A549 (cell line): Measurements from ENCODE around the gene TRAFD1. TPM values are rescaled to one million over a fixed set of nuclear protein-coding genes. Genes with fewer than 3 reads are reported as not detected.
"Not testable (repeated sequence)": the region's sequence is repeated elsewhere in the genome, so short reads cannot be mapped to it uniquely, and the experiment has no call there.

ENCODE experiments used
- ATAC-seq, 2 experiments: fragments of 200-7000 bp in 1 of 2; fragments of >200 bp in 1 of 2; cut with Nextera tagmentation in 1 of 2; cut with Tn5 transposase in 1 of 2; 3 replicates each; pipeline versions ENCODE4 v1.8.0 to v1.9.1; 2018 to 2020; ENCODE audit warnings: mild to moderate bottlenecking in 1 of 2, moderate library complexity in 1 of 2
- CTCF ChIA-PET: fragments of 300-600 bp; sonication (Branson Sonifier 250); formaldehyde crosslinking; extraction: SDS; loops from one replicate; lab custom pipeline; 2021; ENCODE audit warnings: antibody characterized with exemption, inconsistent platforms; lab: Yijun Ruan, JAX
- POLR2A ChIA-PET: fragments of 350-600 bp; formaldehyde crosslinking; extraction: SDS; loops from one replicate; lab custom pipeline; 2021; ENCODE audit warnings: antibody characterized with exemption, inconsistent platforms; lab: Yijun Ruan, JAX
- DNase-seq, 2 experiments: peaks; one replicate each; pipeline versions ENCODE4 v3.0.0 to v3.0.0-alpha.2; 2011 to 2016; ENCODE audit warnings: low read depth in 1 of 2, low spot score in 1 of 2
- FAIRE-seq: peaks from 2 replicates; lab custom pipeline; 2011; peaks lifted over from hg19 to GRCh38; lab: Jason Lieb, UNC
- H3K27ac ChIP-seq, 2 experiments: fragments of >200 bp; sonication (Bioruptor Twin); formaldehyde crosslinking; 3 replicates each; pipeline ENCODE4 v1.5.1; 2016 to 2017
- H3K4me1 ChIP-seq: fragments of >200 bp; sonication (Bioruptor Twin); formaldehyde crosslinking; 3 replicates; pipeline ENCODE4 v1.6.1; 2016
- H3K4me2 ChIP-seq: fragments of >200 bp; sonication (Bioruptor Twin); formaldehyde crosslinking; 3 replicates; pipeline ENCODE4 v1.6.1; 2016
- H3K4me3 ChIP-seq: fragments of >200 bp; sonication (Bioruptor Twin); formaldehyde crosslinking; 3 replicates; pipeline ENCODE4 v1.5.1; 2016
- H3K9me3 ChIP-seq: fragments of >200 bp; sonication (Bioruptor Twin); formaldehyde crosslinking; 3 replicates; pipeline ENCODE4 v1.6.1; 2016
- ATOH8 ChIP-seq: fragments of 250-450 bp; sonication (Bioruptor Pico); IDR thresholded peaks from 2 replicates; pipeline ENCODE4 v1.5.0; 2020; ENCODE audit warnings: low read depth, mild to moderate bottlenecking, moderate library complexity
- BCL3 ChIP-seq: fragments of >200 bp; sonication (Bioruptor Twin); formaldehyde crosslinking; IDR thresholded peaks from 3 replicates; pipeline ENCODE4 v1.6.1; 2016
- CEBPB ChIP-seq, 2 experiments: fragments of >200 bp in 1 of 2; sonication (Bioruptor Twin) in 1 of 2; formaldehyde crosslinking in 1 of 2; IDR thresholded peaks; 2 replicates each; pipeline ENCODE4 v1.6.1; 2012 to 2016
- CHD4 ChIP-seq: fragments of 200-600 bp; sonication (generic); IDR thresholded peaks from 2 replicates; pipeline ENCODE4 v1.6.1; 2016; ENCODE audit warnings: antibody characterized with exemption, mild to moderate bottlenecking, borderline replicate concordance
- EHF ChIP-seq: fragments of 250-450 bp; sonication (Bioruptor Pico); IDR thresholded peaks from 2 replicates; pipeline ENCODE4 v1.5.0; 2020; ENCODE audit warnings: mild to moderate bottlenecking
- EHMT2 ChIP-seq: fragments of 200-600 bp; sonication (generic); IDR thresholded peaks from 2 replicates; pipeline ENCODE4 v1.6.1; 2016; ENCODE audit warnings: antibody characterized with exemption, low read depth, mild to moderate bottlenecking, moderate library complexity
- EP300 ChIP-seq, 2 experiments: fragments of >200 bp; sonication (Bioruptor Twin); formaldehyde crosslinking; IDR thresholded peaks; 2 replicates in 1 of 2; 3 replicates in 1 of 2; pipeline ENCODE4 v1.6.1; 2016 to 2017
- FOSL2 ChIP-seq, 2 experiments: fragments of 450-650 bp in 1 of 2; fragments of >200 bp in 1 of 2; sonication (Bioruptor Twin) in 1 of 2; formaldehyde crosslinking; IDR thresholded peaks; 2 replicates each; pipeline versions ENCODE4 v1.5.0 to v1.6.1; 2016 to 2020; ENCODE audit warnings: mild to moderate bottlenecking in 1 of 2, moderate library complexity in 1 of 2
- GATA3 ChIP-seq: IDR thresholded peaks from 2 replicates; pipeline ENCODE4 v1.6.1; 2012; ENCODE audit warnings: borderline replicate concordance
- HMGXB4 ChIP-seq: fragments of 250-450 bp; sonication (Bioruptor Pico); IDR thresholded peaks from 2 replicates; pipeline ENCODE4 v1.5.0; 2021; ENCODE audit warnings: mild to moderate bottlenecking, moderate library complexity, borderline replicate concordance
- MAFK ChIP-seq: fragments of 450-650 bp; IDR thresholded peaks from 2 replicates; pipeline ENCODE4 v1.6.1; 2014; ENCODE audit not compliant: partially characterized antibody
- MAX ChIP-seq: IDR thresholded peaks from 2 replicates; pipeline ENCODE4 v1.6.1; 2012
- MYC ChIP-seq: IDR thresholded peaks from 2 replicates; pipeline ENCODE4 v1.6.1; 2012; ENCODE audit warnings: mild to moderate bottlenecking, inconsistent platforms, low read length, improper control_type of control experiment, borderline replicate concordance
- NFE2L2 ChIP-seq: fragments of 150-350 bp; conservative IDR thresholded peaks from 2 replicates; pipeline ENCODE4 v1.6.1; 2014; ENCODE audit warnings: low read length
- NPAS2 ChIP-seq: fragments of 250-450 bp; sonication (Bioruptor Pico); IDR thresholded peaks from 2 replicates; pipeline ENCODE4 v1.8.0; 2022; ENCODE audit warnings: mild to moderate bottlenecking, moderate library complexity, borderline replicate concordance
- NR3C1 ChIP-seq: fragments of >200 bp; sonication (Bioruptor Twin); formaldehyde crosslinking; IDR thresholded peaks from 3 replicates; pipeline ENCODE4 v1.6.1; 2017
- PBX3 ChIP-seq: IDR thresholded peaks from 2 replicates; pipeline ENCODE4 v1.6.1; 2012
- PHF8 ChIP-seq: fragments of 200-600 bp; sonication (generic); IDR thresholded peaks from 2 replicates; pipeline ENCODE4 v1.6.1; 2016; ENCODE audit warnings: low read depth, mild to moderate bottlenecking, antibody characterized with exemption, moderate library complexity, borderline replicate concordance
- POLR2AphosphoS2 ChIP-seq: conservative IDR thresholded peaks from 2 replicates; pipeline ENCODE4 v1.6.1; 2012; ENCODE audit warnings: low read length, improper control_type of control experiment, inconsistent platforms
- RARB ChIP-seq: fragments of 250-450 bp; sonication (Bioruptor Pico); IDR thresholded peaks from 2 replicates; pipeline ENCODE4 v1.8.0; 2021; ENCODE audit warnings: mild to moderate bottlenecking, moderate library complexity
- RFX5 ChIP-seq: fragments of 450-650 bp; IDR thresholded peaks from 2 replicates; pipeline ENCODE4 v1.7.1; 2014; ENCODE audit warnings: antibody characterized with exemption, mild to moderate bottlenecking, moderate library complexity
- RNF2 ChIP-seq: fragments of 200-600 bp; sonication (generic); IDR thresholded peaks from 2 replicates; pipeline ENCODE4 v1.6.1; 2016; ENCODE audit warnings: low read depth, mild to moderate bottlenecking, antibody characterized with exemption, moderate library complexity, borderline replicate concordance
- SMC3 ChIP-seq: fragments of >200 bp; sonication (Bioruptor Twin); formaldehyde crosslinking; IDR thresholded peaks from 3 replicates; pipeline ENCODE4 v1.6.1; 2018; ENCODE audit warnings: inconsistent platforms
- TP53 ChIP-seq: fragments of 250-450 bp; sonication (Bioruptor Pico); IDR thresholded peaks from 2 replicates; pipeline ENCODE4 v1.5.0; 2021; ENCODE audit warnings: mild to moderate bottlenecking, moderate library complexity
- ZFP36 ChIP-seq: fragments of 450-650 bp; IDR thresholded peaks from 2 replicates; pipeline ENCODE4 v1.6.1; 2014; ENCODE audit warnings: borderline replicate concordance; ENCODE audit not compliant: partially characterized antibody
- WGBS: methylation state at CpG from one replicate; pipeline ENCODE4 v1.1.6; 2017; ENCODE audit errors: missing lambda C conversion rate; 5-methylcytosine and 5-hydroxymethylcytosine counted together
- polyA plus RNA-seq, 4 experiments: library from polyadenylated mRNA; depleted of rRNA in 3 of 4; stranded (reverse); fragments of >200 nt; fragmentation: RNase III in 1 of 4; extraction: RNeasy Plus Mini Kit Qiagen cat#74134 plus additional on column Dnase treatment in 1 of 4; gene quantifications; 2 replicates in 3 of 4; 3 replicates in 1 of 4; pipeline ENCODE4 v1.2.3, GENCODE V29; 2011 to 2017

The TRAFD1 gene
- polyA plus RNA-seq, 2 of the 4 experiments (the other 2 are of a cell fraction), result 23.3 to 41.1 TPM

GRCh38 chr12:112096667-112097066, 28.7 kb upstream of the TRAFD1 start (continued):
- TF ChIP-seq FOSL2 (IDR thresholded peaks at IDR 0.05), result peak; percentile 91
- peak; percentile 94 for TF ChIP-seq FOSL2 (CRISPR knock-in tag; IDR thresholded peaks at IDR 0.05)
- no peak for TF ChIP-seq CHD4
- no peak for TF ChIP-seq PBX3
- TF ChIP-seq MYC, result no peak
- no peak for TF ChIP-seq RNF2
- no peak for TF ChIP-seq TP53
- TF ChIP-seq EP300 (IDR thresholded peaks at IDR 0.05), result no peak
- peak; percentile 90 for TF ChIP-seq MAFK
- no peak for TF ChIP-seq SMC3
- TF ChIP-seq NFE2L2, result no peak
- TF ChIP-seq NR3C1, result no peak
- TF ChIP-seq MAX, result peak; percentile 38; the same call in 1 of the 2 replicates
- TF ChIP-seq BCL3, result no peak
- no peak for TF ChIP-seq PHF8
- TF ChIP-seq ATOH8 (CRISPR knock-in tag), result no peak
- no peak for TF ChIP-seq POLR2AphosphoS2
- no peak for TF ChIP-seq EHF (CRISPR knock-in tag)
- no peak for TF ChIP-seq NPAS2 (CRISPR knock-in tag)
- no peak for TF ChIP-seq RFX5
- no peak for TF ChIP-seq HMGXB4 (CRISPR knock-in tag)
- peak; percentile 64; the same call in 1 of the 2 replicates for TF ChIP-seq GATA3
- TF ChIP-seq, all 56 proteins: peak for 10

GRCh38 chr12:112097641-112098040, 27.7 kb upstream of the TRAFD1 start:
- POLR2A ChIA-PET, result interaction anchor here (0.8 to 1.3 kb wide), 3 partner anchors 11 to 28 kb away, joined by 3 to 6 read pairs (median 3); partner anchors contain the start of gene NAA25
- ATAC-seq, result 0 out of 6 replicates have a peak, but pooled peaks of 1 of the 2 experiments have one; percentile 22
- H3K4me2 ChIP-seq, result no peak overlapping the region
- FAIRE-seq, result no peak
- H3K27ac ChIP-seq, result peak overlapping the region in 1 of 2 experiments; percentile 78; a peak in 2 of 6 replicates
- CTCF ChIA-PET, result interaction anchor here (0.7 to 2.1 kb wide), 5 partner anchors 9 to 289 kb away, joined by 3 to 8 read pairs (median 4); no protein-coding TSS in a partner anchor
- TF ChIP-seq MAFK, result peak; percentile 78
- no peak for TF ChIP-seq EHMT2
- no peak for TF ChIP-seq RARB (CRISPR knock-in tag)
- no peak for TF ChIP-seq RNF2
- TF ChIP-seq ZFP36, result no peak
- TF ChIP-seq ATOH8 (CRISPR knock-in tag), result no peak
- 0 out of 4 replicates have a peak, but pooled peaks of 1 of the 2 experiments have one; percentile 0 for TF ChIP-seq CEBPB (IDR thresholded peaks at IDR 0.05)
- no peak for TF ChIP-seq RFX5
- TF ChIP-seq, all 56 proteins: peak for 2
- Histone ChIP-seq H3K4me3 (no peak overlapping the region), H3K9me3 (no peaks in the 10 kb centered on the region), H3K4me1 (peaks cover 28% of the 10 kb centered on the region)
- WGBS, result 59% methylated on average over 8 of the region's 8 CpGs
- DNase-seq, result no peak

- 98% methylated on average over 15 of the region's 15 CpGs for WGBS
- CTCF ChIA-PET, result interaction anchor here (0.6 to 1.2 kb wide), 4 partner anchors 11 to 286 kb away, joined by 3 to 5 read pairs (median 3); no protein-coding TSS in a partner anchor
These were observed 24.9 kb upstream of the TRAFD1 start for GRCh38 chr12:112100500-112100899.

More at GRCh38 chr12:112100500-112100899, 24.9 kb upstream of the TRAFD1 start:
- H3K4me3 ChIP-seq, FAIRE-seq, ATAC-seq, DNase-seq, H3K27ac ChIP-seq, H3K4me2 ChIP-seq, POLR2A ChIA-PET, H3K9me3 ChIP-seq: not testable (repeated sequence)
- peaks cover 34% of the 10 kb centered on the region for H3K4me1 ChIP-seq
